ENCODE measurements around the gene SNCG.

Gene SNCG

DNA sequence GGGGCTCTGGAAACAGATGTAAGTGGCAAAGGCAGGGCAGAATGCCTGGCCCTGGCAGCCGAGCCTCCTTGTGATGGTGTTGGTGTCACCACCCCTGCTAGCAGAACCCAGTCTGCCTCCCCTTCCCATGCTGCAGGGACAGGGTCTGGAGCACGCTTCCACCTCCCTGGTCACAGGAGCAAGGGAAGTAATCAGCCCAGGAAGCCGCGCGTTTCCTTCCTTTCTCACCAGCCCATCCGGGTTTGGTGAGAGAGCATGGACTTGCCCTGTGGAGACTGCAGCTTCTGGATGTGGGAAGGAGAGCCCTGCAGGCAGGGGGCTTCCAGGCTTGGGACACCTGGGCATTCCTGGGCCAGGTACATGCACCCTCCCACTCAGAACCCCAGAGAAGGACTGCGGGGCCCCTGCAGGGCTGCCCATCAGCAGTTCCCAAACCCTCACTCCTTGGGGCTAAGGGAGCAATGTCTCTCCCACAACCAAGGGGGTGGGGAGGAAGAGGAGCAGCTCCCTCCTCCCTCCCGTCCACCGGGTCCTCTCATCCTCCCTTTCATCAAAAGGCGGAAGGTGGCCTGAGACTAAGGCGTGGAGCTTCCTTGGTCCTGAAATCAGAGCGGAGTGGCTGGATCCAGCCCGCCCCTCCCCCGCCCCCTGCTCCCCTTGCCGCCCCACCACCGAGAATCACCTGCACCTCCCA is 2.8 kb upstream of the SNCG start:
- Histone ChIP-seq H3K36me3 (ENCODE audit: control insufficient read depth, insufficient read depth, low read length) (no peaks in the 10 kb centered on the region), H3K27me3 (ENCODE audit: control insufficient read depth, insufficient read depth, low read length) (no peaks in the 10 kb centered on the region), H3K4me3 (ENCODE audit: low read depth, low read length) (peak overlapping the region; percentile 9; the same call in 1 of the 2 replicates), H3K4me1 (ENCODE audit: control insufficient read depth, insufficient read depth, low read length) (peaks cover 68% of the 10 kb centered on the region), H3K27ac (ENCODE audit: low read depth, low read length) (peak overlapping the region; percentile 79; the same call in 1 of the 2 replicates), H3K9me3 (ENCODE audit: control insufficient read depth, insufficient read depth, low read depth, low read length) (peaks cover 23% of the 10 kb centered on the region), H3K9ac (ENCODE audit: low read length) (peak overlapping the region; percentile 66)

DNA sequence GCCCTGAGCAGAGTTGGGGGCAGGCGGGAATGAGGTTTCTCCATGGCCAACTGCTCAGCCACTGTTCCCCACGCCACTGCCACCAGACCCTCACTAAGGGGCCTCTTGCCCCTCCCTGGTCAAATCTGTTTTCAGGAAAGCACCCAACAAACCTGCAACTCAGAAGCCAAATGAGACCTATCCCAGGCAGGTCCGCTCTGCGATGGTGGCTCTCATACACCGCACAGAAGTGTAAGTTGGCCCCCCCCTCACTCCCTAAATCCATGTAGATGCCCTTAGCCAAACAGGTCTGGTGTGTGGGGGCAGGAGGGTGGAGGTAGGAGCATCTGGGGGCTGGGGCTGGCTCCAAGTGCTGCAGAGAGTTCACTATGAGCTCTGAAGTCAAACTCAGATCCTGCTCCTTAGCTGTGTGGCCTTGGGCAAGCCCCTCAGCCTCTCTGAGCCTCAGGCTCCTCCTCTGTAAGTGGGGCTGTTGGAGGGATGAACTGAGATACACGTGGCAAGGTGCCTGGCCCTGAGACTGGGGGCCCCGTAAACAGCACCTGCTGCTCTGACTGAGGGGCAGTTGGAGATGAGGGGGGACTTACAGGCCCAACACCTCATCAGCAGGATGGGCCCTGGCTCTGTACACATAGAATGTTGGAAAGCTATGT is 2.1 kb upstream of the SNCG start:
- Histone ChIP-seq H3K4me3 (ENCODE audit: low read depth, low read length) (no peak overlapping the region), H3K9me3 (ENCODE audit: control insufficient read depth, insufficient read depth, low read depth, low read length) (peaks cover 19% of the 10 kb centered on the region), H3K9ac (ENCODE audit: low read length) (peak overlapping the region; percentile 17), H3K27ac (ENCODE audit: low read depth, low read length) (no peak overlapping the region), H3K4me1 (ENCODE audit: control insufficient read depth, insufficient read depth, low read length) (peaks cover 74% of the 10 kb centered on the region), H3K36me3 (ENCODE audit: control insufficient read depth, insufficient read depth, low read length) (no peaks in the 10 kb centered on the region), H3K27me3 (ENCODE audit: control insufficient read depth, insufficient read depth, low read length) (no peaks in the 10 kb centered on the region)

DNA sequence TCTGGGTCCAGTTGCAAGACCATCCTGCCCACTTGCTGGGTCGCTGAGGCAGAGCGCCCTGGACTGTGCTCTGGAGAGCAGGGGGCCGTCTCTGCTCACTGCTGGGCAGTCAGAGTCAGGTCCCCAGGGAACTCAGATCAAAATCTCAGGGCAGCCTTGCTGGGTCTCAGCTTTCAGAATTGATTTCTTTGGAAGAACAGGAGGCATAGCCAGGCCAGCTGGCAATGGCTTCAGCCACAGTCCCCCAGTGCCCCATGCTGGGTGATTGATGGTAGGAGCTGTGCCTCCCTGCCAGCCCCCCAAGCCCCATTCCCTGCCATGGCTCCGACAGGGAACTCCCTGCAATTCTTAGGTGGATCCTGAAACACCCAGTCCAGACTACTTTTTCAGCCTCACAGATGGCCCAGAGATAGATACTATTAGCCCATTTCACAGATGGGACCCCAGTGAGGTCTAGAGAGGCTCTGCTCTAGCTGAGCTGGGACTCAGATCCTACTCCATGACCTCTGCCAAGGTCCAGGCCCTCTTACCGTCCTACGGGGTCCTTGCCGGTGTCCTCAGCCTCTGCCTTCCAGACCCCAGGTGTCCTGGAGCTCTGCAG is 1.5 kb upstream of the SNCG start:
- Histone ChIP-seq H3K9ac (ENCODE audit: low read length) (no peak overlapping the region), H3K36me3 (ENCODE audit: control insufficient read depth, insufficient read depth, low read length) (no peaks in the 10 kb centered on the region), H3K4me1 (ENCODE audit: control insufficient read depth, insufficient read depth, low read length) (peaks cover 79% of the 10 kb centered on the region), H3K27ac (ENCODE audit: low read depth, low read length) (no peak overlapping the region), H3K9me3 (ENCODE audit: control insufficient read depth, insufficient read depth, low read depth, low read length) (peaks cover 12% of the 10 kb centered on the region), H3K27me3 (ENCODE audit: control insufficient read depth, insufficient read depth, low read length) (no peaks in the 10 kb centered on the region), H3K4me3 (ENCODE audit: low read depth, low read length) (no peak overlapping the region)

DNA sequence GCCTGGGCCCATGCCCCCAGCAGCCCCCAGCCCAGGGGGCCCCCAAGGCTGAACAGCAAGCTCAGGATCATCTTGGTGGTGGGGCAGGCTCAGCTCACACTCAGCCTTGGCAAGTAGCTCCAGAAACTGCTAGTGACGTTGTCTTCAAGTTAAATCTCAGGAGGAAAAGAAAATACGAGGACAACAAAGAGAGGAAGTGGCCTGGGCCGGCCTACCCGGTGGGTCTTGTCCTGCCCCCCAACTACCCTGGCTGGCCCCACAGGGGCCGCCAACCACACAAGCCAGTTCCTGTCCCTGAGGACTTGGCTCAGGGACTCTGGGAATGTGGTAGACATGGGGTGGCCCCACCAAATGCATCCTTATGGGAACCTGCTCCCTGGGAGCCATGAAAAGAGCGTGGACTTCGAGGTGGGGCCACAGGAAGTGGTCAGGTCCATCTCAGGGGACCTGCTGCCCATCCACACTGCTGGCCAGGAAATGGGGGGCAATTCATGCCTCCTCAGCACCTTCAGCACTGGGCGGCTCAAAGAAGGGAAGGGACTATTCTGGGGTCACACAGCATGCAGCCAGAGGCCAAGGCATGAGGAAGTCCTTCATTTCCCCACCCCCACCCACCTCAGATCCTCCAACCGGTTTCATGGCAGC is 806 bp upstream of the SNCG start, which contains the start of gene MMRN2:
Gene MMRN2, minus strand, starts transcription at position 145 of the 645 bp plus-strand sequence. Its CDS starts 74 bp downstream, at position 71.
- Histone ChIP-seq H3K9ac (ENCODE audit: low read length) (no peak within 1 kb of the TSS), H3K27ac (ENCODE audit: low read depth, low read length) (no peak within 1 kb of the TSS), H3K36me3 (ENCODE audit: control insufficient read depth, insufficient read depth, low read length) (no peaks in the 10 kb centered on the region), H3K27me3 (ENCODE audit: control insufficient read depth, insufficient read depth, low read length) (no peaks in the 10 kb centered on the region), H3K9me3 (ENCODE audit: control insufficient read depth, insufficient read depth, low read depth, low read length) (peaks cover 6% of the 10 kb centered on the region), H3K4me3 (ENCODE audit: low read depth, low read length) (no peak within 1 kb of the TSS), H3K4me1 (ENCODE audit: control insufficient read depth, insufficient read depth, low read length) (peaks cover 80% of the 10 kb centered on the region)

- Histone ChIP-seq H3K9ac (ENCODE audit: low read length) (peak overlapping the region; percentile 8), H3K27me3 (ENCODE audit: control insufficient read depth, insufficient read depth, low read length) (no peaks in the 10 kb centered on the region), H3K4me3 (ENCODE audit: low read depth, low read length) (no peak overlapping the region), H3K9me3 (ENCODE audit: control insufficient read depth, insufficient read depth, low read depth, low read length) (no peaks in the 10 kb centered on the region), H3K4me1 (ENCODE audit: control insufficient read depth, insufficient read depth, low read length) (peaks cover 72% of the 10 kb centered on the region), H3K27ac (ENCODE audit: low read depth, low read length) (peak overlapping the region; percentile 13; the same call in 1 of the 2 replicates), H3K36me3 (ENCODE audit: control insufficient read depth, insufficient read depth, low read length) (no peaks in the 10 kb centered on the region)
Observed at GRCh38 chr10:86958901-86959736, 720 bp downstream of the SNCG start.

- Histone ChIP-seq H3K9me3 (ENCODE audit: control insufficient read depth, insufficient read depth, low read depth, low read length) (no peaks in the 10 kb centered on the region), H3K4me3 (ENCODE audit: low read depth, low read length) (no peak overlapping the region), H3K4me1 (ENCODE audit: control insufficient read depth, insufficient read depth, low read length) (peaks cover 68% of the 10 kb centered on the region), H3K27ac (ENCODE audit: low read depth, low read length) (0 out of 2 replicates have a peak overlapping the region, but pooled peaks have one; percentile 13), H3K27me3 (ENCODE audit: control insufficient read depth, insufficient read depth, low read length) (no peaks in the 10 kb centered on the region), H3K36me3 (ENCODE audit: control insufficient read depth, insufficient read depth, low read length) (no peaks in the 10 kb centered on the region), H3K9ac (ENCODE audit: low read length) (peak overlapping the region; percentile 8)
Observed at GRCh38 chr10:86959737-86960002, 1.3 kb downstream of the SNCG start.

- Histone ChIP-seq H3K4me3 (ENCODE audit: low read depth, low read length) (no peak overlapping the region), H3K9ac (ENCODE audit: low read length) (peak overlapping the region; percentile 1), H3K27ac (ENCODE audit: low read depth, low read length) (no peak overlapping the region), H3K4me1 (ENCODE audit: control insufficient read depth, insufficient read depth, low read length) (peaks cover 62% of the 10 kb centered on the region), H3K27me3 (ENCODE audit: control insufficient read depth, insufficient read depth, low read length) (no peaks in the 10 kb centered on the region), H3K9me3 (ENCODE audit: control insufficient read depth, insufficient read depth, low read depth, low read length) (no peaks in the 10 kb centered on the region), H3K36me3 (ENCODE audit: control insufficient read depth, insufficient read depth, low read length) (no peaks in the 10 kb centered on the region)
Observed at GRCh38 chr10:86960003-86960862, 1.8 kb downstream of the SNCG start.

DNA sequence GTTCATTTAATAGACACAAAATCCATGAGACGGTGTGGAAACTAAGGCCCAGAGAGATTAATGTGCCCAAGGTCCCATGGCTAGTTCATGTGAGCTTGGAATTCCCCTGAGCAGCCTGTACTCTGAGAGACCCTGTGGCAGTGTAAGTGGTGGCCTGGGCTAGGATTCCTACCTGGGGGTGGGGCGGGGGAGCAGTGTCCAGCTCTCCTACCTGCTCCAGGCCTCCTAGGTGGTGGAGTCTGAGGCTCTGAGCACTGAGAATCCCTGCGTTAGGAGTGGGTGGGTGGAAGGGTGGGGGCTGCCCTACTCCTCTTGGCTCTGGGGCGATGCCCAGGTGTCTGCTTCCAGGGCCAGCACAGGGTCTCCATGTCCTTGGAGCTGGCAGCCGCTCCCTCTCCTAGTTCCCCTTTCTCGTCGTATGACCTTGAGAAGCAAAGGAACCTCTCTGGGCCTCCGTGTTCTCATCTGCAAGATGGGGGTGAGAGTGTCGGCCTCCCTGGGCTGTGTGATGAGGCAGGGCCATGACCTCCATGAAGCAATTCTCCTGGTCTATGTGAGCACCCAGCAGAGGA is 2.5 kb downstream of the SNCG start:
- Histone ChIP-seq H3K36me3 (ENCODE audit: control insufficient read depth, insufficient read depth, low read length) (no peaks in the 10 kb centered on the region), H3K27me3 (ENCODE audit: control insufficient read depth, insufficient read depth, low read length) (no peaks in the 10 kb centered on the region), H3K9ac (ENCODE audit: low read length) (peak overlapping the region; percentile 1), H3K9me3 (ENCODE audit: control insufficient read depth, insufficient read depth, low read depth, low read length) (no peaks in the 10 kb centered on the region), H3K27ac (ENCODE audit: low read depth, low read length) (no peak overlapping the region), H3K4me3 (ENCODE audit: low read depth, low read length) (no peak overlapping the region), H3K4me1 (ENCODE audit: control insufficient read depth, insufficient read depth, low read length) (peaks cover 60% of the 10 kb centered on the region)

GRCh38 chr10:86961481-86962091 is 3.2 kb downstream of the SNCG start:
- H3K4me1 ChIP-seq (ENCODE audit: control insufficient read depth, insufficient read depth, low read length) = peaks cover 60% of the 10 kb centered on the region
- H3K9ac ChIP-seq (ENCODE audit: low read length) = no peak overlapping the region
- H3K9me3 ChIP-seq (ENCODE audit: control insufficient read depth, insufficient read depth, low read depth, low read length) = no peaks in the 10 kb centered on the region
- H3K27ac ChIP-seq (ENCODE audit: low read depth, low read length) = no peak overlapping the region
- no peak overlapping the region for H3K4me3 ChIP-seq (ENCODE audit: low read depth, low read length)
- H3K36me3 ChIP-seq (ENCODE audit: control insufficient read depth, insufficient read depth, low read length) = no peaks in the 10 kb centered on the region
- no peaks in the 10 kb centered on the region for H3K27me3 ChIP-seq (ENCODE audit: control insufficient read depth, insufficient read depth, low read length)
